ENCODE results near the gene CCDC171.
"Not testable (repeated sequence)": the region's sequence is repeated elsewhere in the genome, so short reads cannot be mapped to it uniquely, and the experiment has no call there.

The CCDC171 gene

DNA sequence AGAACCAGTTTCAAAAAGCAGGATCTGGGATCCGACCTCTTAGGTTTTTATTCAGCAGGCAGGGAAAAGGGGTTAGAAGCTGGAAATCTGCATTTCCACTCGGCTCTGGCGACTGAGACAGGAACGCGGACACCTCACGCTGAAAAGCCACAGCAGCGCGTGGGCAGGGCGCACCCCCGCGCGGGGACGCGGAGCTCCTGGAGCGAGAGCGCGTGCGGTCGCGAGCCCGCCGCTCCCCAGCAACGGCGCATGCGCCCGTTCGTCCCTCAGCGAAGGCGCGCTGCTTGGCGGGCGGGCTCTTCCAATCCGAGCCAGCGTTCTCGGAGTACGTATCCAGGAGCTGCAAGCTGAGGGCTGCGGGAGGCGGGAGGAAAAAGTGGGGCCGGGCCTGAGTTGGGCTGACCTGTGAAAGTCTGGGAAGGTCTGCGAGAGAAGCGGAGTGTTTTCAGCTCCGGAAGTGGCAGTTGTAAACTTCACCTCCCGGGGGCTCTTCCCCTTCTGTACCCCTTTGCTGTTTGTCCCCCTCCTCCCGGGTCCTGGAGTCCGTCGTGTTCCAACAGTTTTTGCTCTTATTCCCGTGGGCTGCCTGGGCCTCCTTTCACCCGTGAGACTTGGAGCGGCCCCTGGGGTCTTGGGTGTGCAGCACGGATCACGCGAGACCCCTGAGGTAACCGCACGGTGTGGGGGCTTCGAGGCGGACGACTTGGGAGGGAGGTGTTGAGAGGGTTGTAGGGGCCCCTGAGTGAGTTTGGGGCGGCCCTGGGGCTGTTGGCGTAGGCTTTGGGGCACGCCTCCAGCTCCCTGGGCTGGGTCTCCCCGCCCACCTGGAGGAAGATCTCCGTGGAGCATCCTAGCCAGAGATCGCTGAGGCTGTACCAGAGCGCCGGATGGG is at the start of gene CCDC171:
TSS of gene CCDC171 (plus strand) at position 408 of the 892 bp plus-strand sequence. CDS start 11,046 bp downstream, outside the sequence.
- peak; percentile 76 for DNase-seq (ENCODE audit: low read depth)

DNA sequence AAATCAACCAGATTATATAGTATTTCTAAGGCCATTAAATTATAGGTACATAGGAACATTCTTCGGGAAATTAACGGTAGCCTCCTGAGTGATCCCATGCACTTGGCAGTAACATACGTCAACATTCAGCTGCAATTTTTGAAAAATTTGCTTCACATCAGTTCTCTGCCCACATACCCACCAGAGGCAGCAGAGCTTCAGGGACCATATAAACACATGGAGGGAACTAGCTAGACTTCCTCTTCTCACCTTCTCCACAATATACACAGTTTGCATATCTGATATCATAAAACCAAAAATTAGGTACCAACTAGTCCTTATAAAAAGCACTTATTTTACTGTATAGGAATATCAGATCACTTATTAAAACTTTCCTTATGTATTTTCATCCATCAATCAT is 46.9 kb upstream of the CCDC171 start:
- DNase-seq (ENCODE audit: low read depth), result no peak

DNA sequence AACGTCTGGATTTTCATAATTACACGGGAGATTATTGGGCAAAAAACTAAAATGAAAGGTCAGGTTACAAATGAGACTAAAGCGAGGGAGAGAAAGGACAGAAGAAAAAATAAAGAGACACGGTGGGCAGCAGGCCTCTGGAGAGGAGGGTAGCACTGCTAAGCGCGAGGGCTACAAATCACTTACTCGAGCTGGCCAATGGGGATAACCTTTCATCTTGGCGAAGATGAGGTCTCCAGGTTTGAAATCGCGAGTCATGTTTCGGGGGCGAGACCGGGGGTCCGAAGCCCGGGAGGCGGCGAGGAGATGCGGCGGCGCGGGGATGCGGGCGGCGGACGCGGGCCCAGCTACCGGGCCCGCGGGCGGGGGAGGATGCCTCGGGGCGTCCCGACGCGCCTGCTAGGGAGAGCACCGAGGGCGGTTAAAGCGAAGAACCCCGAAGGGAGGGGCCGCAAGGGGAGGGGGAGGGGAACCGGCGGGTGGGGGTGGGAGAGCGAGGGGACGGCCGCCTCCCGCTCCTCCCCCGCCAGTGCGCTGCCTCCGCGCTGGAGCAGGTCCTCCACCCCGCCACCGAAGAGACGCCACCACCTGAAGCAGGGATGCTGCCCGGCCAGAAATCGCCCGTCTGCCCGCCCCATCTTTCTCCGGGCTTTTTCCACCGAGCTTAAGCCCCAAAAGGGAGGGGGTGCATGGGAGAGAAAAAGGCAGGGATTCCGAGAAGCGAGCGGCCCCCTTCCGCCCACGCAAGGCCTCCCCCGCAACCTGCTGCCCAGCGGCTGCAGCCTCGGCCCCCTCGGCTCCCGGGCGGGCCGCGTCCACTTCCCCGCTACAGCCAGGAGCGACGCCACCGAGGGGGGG is 42.7 kb upstream of the CCDC171 start:
- DNase-seq (ENCODE audit: low read depth), result peak; percentile 50

DNA sequence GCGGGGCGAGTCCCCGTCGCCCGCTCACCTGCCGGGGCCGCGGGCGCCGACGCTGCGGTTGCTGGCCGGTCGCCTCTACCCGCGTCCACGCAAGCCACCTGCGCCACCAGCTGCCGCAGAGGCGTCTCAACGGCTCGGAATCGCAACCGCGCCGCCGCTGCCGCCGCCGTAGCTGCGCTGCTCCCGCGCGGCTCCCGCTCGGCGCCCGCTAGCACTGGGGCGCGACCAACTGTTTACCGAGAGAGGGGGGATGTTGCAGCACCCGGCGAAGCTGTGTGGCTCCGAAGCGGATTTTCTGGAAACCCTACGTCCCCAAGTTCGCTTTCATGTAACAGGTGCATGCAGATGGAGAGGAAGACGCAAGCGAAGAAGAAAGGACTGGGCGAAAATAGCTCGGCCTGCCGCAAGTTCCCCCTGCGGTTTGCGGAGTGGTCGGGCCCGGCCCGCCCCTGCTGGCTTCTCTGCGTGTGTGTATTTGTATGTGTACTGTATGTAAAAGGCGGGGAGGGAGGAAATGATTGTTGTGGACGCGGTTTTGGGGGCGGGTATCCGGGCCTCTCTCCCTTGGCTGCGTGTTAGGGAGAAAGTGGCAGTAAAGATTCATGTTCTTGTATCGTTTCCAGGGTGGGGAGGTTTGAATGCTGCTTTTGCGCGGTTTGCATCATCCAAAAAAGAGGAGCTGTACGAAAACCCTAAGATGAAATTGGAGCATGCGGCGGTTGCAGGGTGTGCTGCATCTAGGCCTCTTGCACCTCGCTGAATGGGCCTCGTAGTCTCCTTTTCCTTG is 41.9 kb upstream of the CCDC171 start, which contains the start of gene PSIP1:
TSS of gene PSIP1 (minus strand) at position 182 of the 787 bp plus-strand sequence. CDS start 782 bp downstream, outside the sequence.
- peak; percentile 76 for DNase-seq (ENCODE audit: low read depth)

DNA sequence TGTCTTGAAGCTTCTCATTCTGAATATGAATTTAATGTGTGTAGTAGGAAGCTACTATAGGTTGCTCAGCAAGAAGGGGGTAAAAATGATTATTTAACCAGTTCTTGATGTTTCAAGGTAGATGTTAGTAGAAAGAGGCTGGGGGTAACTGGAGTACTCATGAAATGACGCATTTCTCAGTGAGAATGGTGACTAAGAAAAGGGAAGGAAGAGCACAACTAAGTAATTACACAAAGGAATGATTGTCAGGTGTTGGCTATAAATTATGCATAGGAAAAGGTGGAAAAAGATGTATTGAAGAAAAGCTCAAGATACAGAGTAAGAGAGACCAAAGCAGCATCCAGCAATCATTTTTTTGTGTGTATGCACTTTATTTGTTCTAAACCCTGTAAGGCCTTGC is 40.6 kb upstream of the CCDC171 start:
- DNase-seq (ENCODE audit: low read depth), result no peak

DNA sequence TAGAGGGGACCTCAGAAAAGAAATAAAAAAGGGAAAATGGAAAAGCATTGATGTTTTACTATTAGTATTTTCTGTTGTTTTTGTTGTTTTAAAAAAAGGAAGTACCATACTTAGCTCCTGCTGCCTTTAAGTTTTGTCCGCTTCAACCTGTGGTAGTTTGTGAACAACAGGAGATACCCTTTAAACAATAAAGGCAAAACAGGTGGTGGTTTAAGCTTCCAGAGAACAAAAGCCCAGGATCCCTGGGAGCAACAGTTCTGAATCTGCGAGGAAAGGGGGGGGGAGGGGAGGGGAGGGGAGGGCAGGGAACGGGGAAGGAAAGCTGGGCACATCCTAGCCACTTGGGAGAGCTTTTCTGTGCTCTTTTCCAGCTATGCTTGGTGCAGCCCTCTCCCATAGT is 40.0 kb upstream of the CCDC171 start:
- DNase-seq (ENCODE audit: low read depth), result no peak

DNA sequence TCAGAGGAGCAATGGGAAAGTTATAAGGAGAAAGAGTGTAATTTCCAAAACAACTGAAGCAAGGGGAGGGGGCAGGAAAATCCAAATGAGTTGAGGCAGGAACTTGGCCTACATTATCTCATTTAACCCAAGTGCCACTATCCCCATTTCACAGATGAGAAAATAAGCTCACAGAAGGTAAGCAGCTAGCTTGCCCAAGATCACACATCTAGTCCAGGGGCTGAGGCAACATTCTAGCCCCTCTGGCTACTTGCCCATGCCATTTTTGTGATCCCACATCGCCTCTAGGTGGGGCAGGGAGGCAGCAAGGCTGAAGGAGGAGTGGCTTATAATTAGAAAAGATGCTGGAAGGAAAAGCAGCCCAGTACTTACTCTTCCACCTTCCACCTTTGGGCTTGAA is 39.5 kb upstream of the CCDC171 start:
- DNase-seq (ENCODE audit: low read depth), result no peak

DNA sequence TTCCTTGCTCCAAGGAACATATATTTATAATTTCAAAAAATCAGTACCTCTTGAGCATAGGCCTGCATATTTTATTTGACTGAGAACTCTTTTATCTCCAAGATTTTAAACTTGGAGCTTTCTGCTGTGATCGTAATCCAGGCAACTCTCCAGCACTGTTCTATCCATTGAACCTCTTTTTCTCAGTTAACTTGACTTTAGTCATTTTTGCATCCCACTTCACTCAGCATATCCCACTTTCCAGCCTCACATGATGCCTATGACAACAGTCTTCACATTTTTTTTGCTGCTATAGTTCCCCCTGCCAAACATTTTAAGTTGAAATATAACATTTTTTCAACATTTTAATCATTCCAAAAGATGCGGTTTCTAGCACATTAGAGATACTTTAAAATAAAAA is 33.0 kb upstream of the CCDC171 start:
- no peak for DNase-seq (ENCODE audit: low read depth)

DNA sequence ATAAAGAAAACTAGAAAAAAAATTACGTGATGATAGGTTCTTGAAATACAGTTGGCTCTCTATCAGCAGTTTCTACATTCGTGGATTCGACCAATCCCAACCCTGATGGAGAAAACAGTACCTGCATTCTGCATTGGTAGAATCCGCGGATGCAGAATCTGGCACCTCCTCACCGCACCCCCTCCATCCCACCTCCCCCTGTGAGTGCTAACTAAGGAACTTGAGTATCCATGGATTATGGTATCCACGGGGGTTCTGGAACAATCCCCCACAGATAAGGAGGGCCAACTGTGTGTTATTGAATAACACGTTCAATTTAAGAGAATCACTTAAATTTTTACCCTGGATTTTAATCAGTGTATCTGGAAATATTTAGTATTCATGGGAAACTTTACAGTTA is 31.6 kb upstream of the CCDC171 start:
- no peak for DNase-seq (ENCODE audit: low read depth)

DNA sequence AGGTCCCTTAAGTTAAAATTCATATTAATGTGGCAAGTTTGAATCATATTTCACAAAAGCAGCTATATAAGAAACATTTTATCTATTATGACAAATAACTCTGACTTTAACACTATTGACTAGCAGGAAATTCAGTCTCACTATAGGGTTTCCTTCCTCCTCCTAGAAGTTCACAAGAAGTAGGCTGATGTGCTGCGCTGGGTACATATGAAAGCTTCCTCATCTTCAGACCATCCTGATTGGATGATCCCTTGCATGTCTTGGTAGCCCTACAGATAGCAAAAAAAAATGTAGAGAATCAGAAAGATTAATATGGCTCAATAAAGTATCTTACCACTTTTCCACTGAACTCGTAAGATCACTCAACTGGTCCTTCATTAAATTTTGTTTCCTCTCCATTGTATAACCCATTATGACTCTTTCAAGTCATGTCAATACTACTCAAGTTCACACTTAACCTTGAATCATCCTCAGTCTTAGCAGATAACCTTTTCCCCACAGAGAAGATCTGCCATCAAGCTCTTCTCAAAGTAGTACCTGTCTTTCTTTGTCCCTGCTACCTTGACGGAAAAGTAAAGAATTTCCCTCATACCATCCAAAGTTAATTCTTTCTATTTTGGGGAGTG is 30.6 kb upstream of the CCDC171 start:
- no peak for DNase-seq (ENCODE audit: low read depth)

DNA sequence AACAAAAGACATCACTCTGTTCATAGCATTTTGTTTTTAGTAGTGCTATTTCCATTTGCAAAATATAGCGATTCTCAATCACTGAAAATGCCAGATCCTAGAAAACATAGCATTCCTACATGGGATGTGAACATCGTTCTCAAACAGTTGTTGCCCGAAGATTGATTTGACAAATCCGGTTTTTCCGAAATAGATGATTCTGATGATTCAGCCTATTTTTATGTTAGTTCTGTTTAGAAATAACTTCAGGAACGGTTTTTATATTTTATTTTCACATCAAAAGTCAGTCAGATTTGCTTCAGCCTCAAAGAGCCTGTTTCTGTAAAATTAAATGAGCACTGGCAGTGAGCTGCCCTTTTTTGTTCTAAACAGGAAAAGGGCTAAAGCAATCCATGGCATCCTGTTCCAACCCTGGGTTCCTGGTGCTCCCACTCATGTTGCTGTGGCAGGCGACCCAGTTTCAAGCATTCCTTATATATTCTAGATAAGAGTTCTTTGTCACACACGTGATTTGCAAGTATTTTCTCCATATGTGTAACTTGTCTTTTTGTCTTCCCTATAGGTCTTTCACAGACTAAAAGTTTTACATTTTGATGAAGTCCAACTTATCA is 27.9 kb upstream of the CCDC171 start:
- DNase-seq (ENCODE audit: low read depth), result no peak

DNA sequence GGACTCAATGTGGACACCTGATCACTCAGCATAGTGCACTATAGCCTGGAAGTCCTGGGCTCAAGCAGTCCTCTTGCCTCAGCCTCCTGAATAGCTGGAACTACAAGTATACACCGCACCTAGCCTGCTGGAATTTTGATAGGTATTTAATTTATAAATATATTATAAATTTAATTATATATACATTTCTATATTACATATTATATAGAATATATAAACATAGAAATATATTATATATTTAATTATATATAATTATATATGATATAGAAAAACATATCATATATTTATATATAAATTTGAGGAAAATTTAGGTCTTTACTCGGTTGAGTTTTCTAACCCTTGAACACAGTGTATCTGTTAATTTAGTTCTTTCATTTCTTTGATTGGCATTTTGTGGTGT is 26.9 kb upstream of the CCDC171 start:
- DNase-seq (ENCODE audit: low read depth), result no peak

DNA sequence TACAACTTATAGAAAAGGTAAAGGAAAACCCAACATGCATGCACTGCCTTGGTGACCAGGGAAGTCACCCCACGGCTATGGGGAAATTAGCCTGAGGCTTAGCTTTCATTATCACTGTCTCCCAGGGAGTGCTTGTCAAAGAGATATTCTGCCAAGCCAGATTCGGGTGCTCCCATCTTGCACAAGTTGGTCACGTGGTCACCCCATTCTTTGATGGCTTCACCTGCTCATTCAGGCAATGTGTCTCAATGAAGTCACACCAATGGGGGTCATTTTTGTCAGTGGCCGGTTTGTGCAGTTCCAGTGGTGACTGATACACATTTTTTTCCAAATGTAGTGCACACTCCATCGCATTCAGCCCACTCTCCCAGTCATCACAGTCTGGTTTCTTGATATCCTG is 25.8 kb upstream of the CCDC171 start:
- DNase-seq (ENCODE audit: low read depth), result not testable (repeated sequence)

DNA sequence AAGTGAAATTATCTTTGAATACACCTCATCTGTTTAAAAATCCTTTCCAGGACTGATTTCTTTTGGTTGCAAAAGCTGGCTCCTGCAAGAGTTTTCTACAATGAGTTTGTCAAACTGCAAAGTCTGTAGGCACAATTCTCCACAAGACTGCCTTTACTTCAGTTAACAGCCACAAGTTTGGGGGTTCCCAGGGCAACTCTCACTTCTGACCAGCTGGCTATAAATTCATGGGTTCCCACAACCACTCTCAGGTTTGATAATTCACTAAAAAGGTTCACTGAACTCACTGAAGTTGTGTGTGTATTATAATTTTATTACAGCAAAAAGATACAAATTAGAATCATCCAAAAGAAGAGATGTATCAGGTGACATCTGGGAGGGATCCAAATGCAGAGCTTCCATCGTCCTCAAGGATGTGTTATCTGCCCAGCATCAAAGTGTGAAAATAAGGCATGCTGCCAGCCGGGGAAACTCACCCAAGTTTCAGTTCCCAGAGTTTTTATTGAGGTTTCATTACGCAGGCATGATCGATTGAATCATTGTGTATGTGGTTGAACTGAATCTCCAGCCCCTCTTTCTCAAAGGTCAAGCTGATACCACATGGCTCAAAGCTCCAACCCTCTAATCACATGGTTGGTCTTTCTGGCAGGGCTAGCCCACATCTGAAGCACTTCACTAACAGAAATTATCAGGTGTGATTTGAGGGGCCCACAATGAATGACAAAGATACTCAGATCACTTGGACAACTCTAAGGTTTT is 23.1 kb upstream of the CCDC171 start:
- DNase-seq (ENCODE audit: low read depth), result no peak

DNA sequence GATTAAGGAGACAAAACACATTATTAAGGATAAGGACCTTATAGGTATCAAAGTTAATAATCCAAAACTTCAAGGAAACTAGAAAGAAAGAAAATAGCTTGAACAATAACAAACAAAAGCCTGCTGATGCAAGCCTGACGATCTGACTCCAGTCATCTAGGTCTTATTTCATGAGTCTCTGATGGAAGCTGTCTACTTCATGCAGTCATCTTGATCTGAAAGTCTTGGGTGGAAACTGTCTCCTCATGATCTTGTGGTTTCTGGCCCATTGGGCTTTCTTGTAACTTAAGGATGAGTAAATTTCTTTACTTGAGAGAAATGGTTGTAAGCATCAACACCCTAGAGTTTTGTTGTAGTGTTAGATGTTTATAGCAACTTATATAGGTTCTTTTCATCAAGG is 21.5 kb upstream of the CCDC171 start:
- no peak for DNase-seq (ENCODE audit: low read depth)

DNA sequence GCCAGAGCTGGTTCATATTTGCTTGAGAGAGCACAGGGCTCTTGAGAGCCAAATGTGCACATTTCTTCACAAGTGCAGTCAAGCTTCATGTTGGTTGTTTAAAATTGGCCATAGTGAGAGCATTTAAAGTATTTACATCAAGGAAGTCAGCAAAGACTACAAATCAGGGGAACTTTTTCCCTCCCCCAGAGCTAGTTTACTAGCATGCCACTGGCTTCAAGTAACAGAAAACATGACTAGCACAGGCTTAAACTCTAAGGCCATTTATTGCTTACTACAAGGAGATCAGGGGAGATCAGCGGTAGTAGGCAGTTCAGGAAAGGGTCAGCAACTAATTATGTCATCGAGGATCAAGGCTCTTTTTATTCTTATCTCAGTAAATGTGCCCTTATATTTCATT is 11.0 kb upstream of the CCDC171 start:
- DNase-seq (ENCODE audit: low read depth), result no peak

DNA sequence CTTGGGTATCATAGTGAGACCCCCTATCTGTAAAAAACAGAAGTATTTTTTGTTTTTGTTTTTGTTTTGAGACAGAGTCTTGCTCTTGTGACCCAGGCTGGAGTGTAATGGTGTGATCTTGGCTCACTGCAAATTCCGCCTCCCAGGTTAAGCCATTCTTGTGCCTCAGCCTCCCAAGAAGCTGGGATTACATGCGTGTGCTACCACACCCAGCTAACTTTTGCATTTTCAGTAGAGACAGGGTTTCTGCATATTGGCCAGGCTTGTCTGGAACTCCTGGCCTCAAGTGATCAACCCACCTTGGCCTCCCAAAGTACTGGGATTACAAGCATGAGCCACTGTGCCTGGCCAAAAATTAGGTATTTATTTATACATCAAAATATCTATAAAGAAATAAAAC is 10.2 kb upstream of the CCDC171 start:
- DNase-seq (ENCODE audit: low read depth), result no peak

DNA sequence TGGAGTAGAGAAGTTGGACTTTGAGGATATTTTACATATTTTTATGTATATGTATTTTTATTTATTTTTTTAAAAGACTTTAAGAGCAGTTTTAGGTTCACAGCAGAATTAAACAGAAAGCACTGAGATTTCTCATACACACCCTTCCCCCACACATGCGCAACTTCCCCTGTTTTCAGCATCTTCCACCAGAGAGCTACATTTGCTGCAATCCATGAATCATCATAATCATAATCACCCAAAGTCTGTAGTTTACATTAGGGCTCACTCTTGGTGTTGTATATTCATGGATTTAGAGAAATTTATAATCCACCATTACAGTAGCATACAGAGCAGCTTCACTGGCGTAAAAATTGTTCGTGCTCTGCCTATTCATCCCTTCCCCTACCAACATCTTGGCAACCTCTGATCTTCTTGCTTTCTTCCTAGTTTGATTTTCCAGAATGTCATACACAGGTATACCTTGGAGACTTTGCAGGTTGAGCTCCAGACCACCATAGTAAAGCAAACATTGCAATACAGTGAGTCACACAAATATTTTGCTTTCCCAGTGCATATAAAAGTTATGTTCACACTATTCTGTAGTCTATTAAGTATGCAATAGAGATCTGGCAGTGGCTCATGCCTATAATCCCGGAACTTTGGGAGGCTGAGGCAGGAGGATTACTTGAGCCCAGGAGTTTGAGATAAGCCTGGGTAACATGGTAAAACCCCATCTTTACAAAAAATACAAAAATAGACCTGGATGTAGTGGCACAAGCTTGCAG is 9.6 kb upstream of the CCDC171 start:
- DNase-seq (ENCODE audit: low read depth), result no peak

DNA sequence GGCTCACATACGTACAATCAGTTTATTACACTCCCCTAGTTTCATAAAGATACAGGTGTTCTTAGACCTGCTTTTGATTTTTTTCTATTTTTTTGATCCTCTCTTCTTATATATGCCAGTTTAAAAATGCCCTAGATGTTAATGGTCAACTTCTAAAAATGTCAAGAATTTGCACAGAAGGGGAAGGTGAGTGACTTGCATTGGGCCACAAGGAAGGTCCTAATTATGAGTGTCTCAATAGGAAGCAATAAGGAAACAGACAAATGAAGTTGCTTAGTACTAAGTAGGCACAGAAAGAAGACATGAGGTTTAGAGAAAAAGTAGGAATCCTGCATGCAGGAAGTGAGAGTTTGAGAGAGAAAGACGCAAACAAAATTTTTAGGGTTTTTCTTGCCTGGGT is 3.2 kb upstream of the CCDC171 start:
- DNase-seq (ENCODE audit: low read depth), result no peak

DNA sequence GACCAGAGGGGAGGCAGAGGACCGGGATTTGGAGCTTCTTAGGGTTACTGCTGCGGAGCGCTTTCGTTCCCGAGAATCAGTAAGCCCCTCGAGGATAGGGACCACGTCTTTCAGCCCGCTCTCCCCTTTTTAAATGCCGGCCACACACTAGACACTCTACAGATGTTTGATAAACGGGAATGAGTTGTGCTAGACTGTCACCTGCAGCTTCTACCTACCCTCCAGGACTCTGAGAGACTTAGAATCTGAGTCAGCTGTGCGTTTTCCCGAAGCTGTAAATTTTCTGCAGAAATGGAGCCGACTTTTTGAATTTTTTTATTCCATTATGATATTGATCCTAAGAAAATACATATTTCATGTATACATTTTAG is 670 bp downstream of the CCDC171 start:
- DNase-seq (ENCODE audit: low read depth), result no peak
